GM12878 (cell line): Measurements from ENCODE around the gene GMPPA. TPM values are rescaled to one million over a fixed set of nuclear protein-coding genes. Genes with fewer than 3 reads are reported as not detected.

Experiments used
- ATAC-seq: fragments of 200-7000 bp; cut with Tn5 transposase; 3 replicates; pipeline ENCODE4 v1.9.1; 2020; ENCODE audit warnings: mild to moderate bottlenecking, moderate library complexity
- BruUV-seq: library from RNA; stranded (reverse); fragments of 400-500 nt; replicated peaks from 2 replicates; lab custom pipeline; 2021; lab: Mats Ljungman, UMichigan
- CTCF ChIA-PET: fragments of 300-600 bp; sonication (Branson Sonifier 250); formaldehyde crosslinking; extraction: SDS; loops from one replicate; lab custom pipeline; 2021; ENCODE audit warnings: inconsistent platforms; lab: Yijun Ruan, JAX
- POLR2A ChIA-PET: fragments of 350-600 bp; formaldehyde crosslinking; extraction: SDS; loops from one replicate; lab custom pipeline; 2021; ENCODE audit warnings: inconsistent platforms; lab: Charles Lee
- RAD21 ChIA-PET: fragments of 300-600 bp; sonication (Branson Sonifier 250); formaldehyde crosslinking; loops from one replicate; lab custom pipeline; 2023; ENCODE audit warnings: antibody characterized with exemption; ENCODE audit not compliant: unreplicated experiment; lab: Charles Lee
- SMC1A ChIA-PET: fragments of 300-600 bp; sonication (Branson Sonifier 250); formaldehyde crosslinking; loops from one replicate; lab custom pipeline; 2023; ENCODE audit not compliant: unreplicated experiment, uncharacterized antibody; lab: Charles Lee
- DNase-seq: peaks from one replicate; pipeline ENCODE4 v3.0.0-alpha.2; 2011; ENCODE audit warnings: low read depth, low spot score
- FAIRE-seq: peaks from 3 replicates; lab custom pipeline; 2011; peaks lifted over from hg19 to GRCh38; lab: Jason Lieb, UNC
- H2AFZ ChIP-seq: 2 replicates; pipeline ENCODE4 v1.6.0; 2011; ENCODE audit warnings: low read depth, low read length, control low read depth; ENCODE audit not compliant: control insufficient read depth
- H3K27ac ChIP-seq: 2 replicates; pipeline ENCODE4 v1.5.1; 2011; ENCODE audit warnings: control low read depth; ENCODE audit not compliant: control insufficient read depth, insufficient read depth
- H3K27me3 ChIP-seq, 2 experiments: replicated peaks in 1 of 2; 2 replicates each; pipeline versions ENCODE4 v1.6.0 to v1.6.1; 2011; ENCODE audit warnings: low read length in 1 of 2; ENCODE audit not compliant: control insufficient read depth in 2 of 2, insufficient read depth in 2 of 2
- H3K36me3 ChIP-seq, 2 experiments: 2 replicates each; pipeline ENCODE4 v1.5.1; 2011; ENCODE audit warnings: low read length in 1 of 2; ENCODE audit not compliant: control insufficient read depth in 2 of 2, insufficient read depth in 2 of 2
- H3K4me1 ChIP-seq: 2 replicates; pipeline ENCODE4 v1.6.1; 2011; ENCODE audit warnings: mild to moderate bottlenecking, low read length, moderate library complexity, mixed read lengths; ENCODE audit not compliant: control insufficient read depth, insufficient read depth
- H3K4me2 ChIP-seq: 2 replicates; pipeline ENCODE4 v1.6.0; 2011; ENCODE audit warnings: control low read depth; ENCODE audit not compliant: control insufficient read depth, insufficient read depth
- H3K4me3 ChIP-seq: fragments of 200-600 bp; sonication (generic); 2 replicates; pipeline ENCODE4 v1.5.1; 2016
- H3K79me2 ChIP-seq: 2 replicates; pipeline ENCODE4 v1.6.0; 2011; ENCODE audit warnings: low read length; ENCODE audit not compliant: control insufficient read depth, insufficient read depth
- H3K9ac ChIP-seq: 2 replicates; pipeline ENCODE4 v1.8.0; 2011; ENCODE audit warnings: low read length, control low read depth, mixed read lengths; ENCODE audit not compliant: control insufficient read depth, insufficient read depth
- H3K9me3 ChIP-seq: replicated peaks from 3 replicates; pipeline ENCODE4 v1.5.1; 2011; ENCODE audit warnings: mild to moderate bottlenecking, low read length; ENCODE audit not compliant: control insufficient read depth, insufficient read depth
- H4K20me1 ChIP-seq: 2 replicates; pipeline ENCODE4 v1.6.0; 2011; ENCODE audit not compliant: control insufficient read depth, insufficient read depth
- BACH1 ChIP-seq: fragments of 450-650 bp; IDR thresholded peaks from 2 replicates; pipeline ENCODE4 v1.6.1; 2017; ENCODE audit warnings: mild to moderate bottlenecking, borderline replicate concordance
- BCLAF1 ChIP-seq: fragments of 450-650 bp; IDR thresholded peaks from 2 replicates; pipeline ENCODE4 v1.6.1; 2017; ENCODE audit warnings: antibody characterized with exemption, mild to moderate bottlenecking, moderate library complexity
- BHLHE40 ChIP-seq, 2 experiments: fragments of 450-650 bp in 1 of 2; IDR thresholded peaks; 2 replicates each; pipeline ENCODE4 v1.6.1; 2011 to 2017; ENCODE audit warnings: low read depth in 2 of 2, borderline replicate concordance in 1 of 2, improper control_type of control experiment in 1 of 2, low read length in 1 of 2, mild to moderate bottlenecking in 1 of 2
- CHD2 ChIP-seq: IDR thresholded peaks from 2 replicates; pipeline ENCODE4 v1.6.1; 2011; ENCODE audit warnings: low read depth, low read length, improper control_type of control experiment, borderline replicate concordance
- GATAD2B ChIP-seq: fragments of 450-650 bp; conservative IDR thresholded peaks from 2 replicates; pipeline ENCODE4 v1.6.1; 2017; ENCODE audit warnings: low read depth, mild to moderate bottlenecking, moderate library complexity
- IKZF1 ChIP-seq: fragments of 450-650 bp; conservative IDR thresholded peaks from 2 replicates; pipeline ENCODE4 v1.6.1; 2017; ENCODE audit warnings: antibody characterized with exemption, mild to moderate bottlenecking
- PAX5 ChIP-seq: IDR thresholded peaks from 2 replicates; pipeline ENCODE4 v1.6.1; 2011; ENCODE audit warnings: low read depth, low read length, borderline replicate concordance
- PKNOX1 ChIP-seq: fragments of 450-650 bp; IDR thresholded peaks from 2 replicates; pipeline ENCODE4 v1.6.1; 2016; ENCODE audit warnings: mild to moderate bottlenecking
- RAD21 ChIP-seq: IDR thresholded peaks from 2 replicates; pipeline ENCODE4 v1.6.1; 2011; ENCODE audit warnings: mild to moderate bottlenecking, low read depth, low read length, moderate library complexity; ENCODE audit not compliant: insufficient read depth
- RB1 ChIP-seq: fragments of 450-650 bp; formaldehyde crosslinking; IDR thresholded peaks from 2 replicates; pipeline ENCODE4 v1.6.1; 2017; ENCODE audit warnings: mild to moderate bottlenecking, borderline replicate concordance
- RELA ChIP-seq: fragments of 450-650 bp; IDR thresholded peaks from 2 replicates; pipeline ENCODE4 v1.8.0; 2014; ENCODE audit warnings: borderline replicate concordance; ENCODE audit not compliant: partially characterized antibody
- SMARCA5 ChIP-seq: fragments of 450-650 bp; IDR thresholded peaks from 2 replicates; pipeline ENCODE4 v1.6.1; 2017; ENCODE audit warnings: mild to moderate bottlenecking
- TCF12 ChIP-seq: IDR thresholded peaks from 2 replicates; pipeline ENCODE4 v1.6.1; 2011; ENCODE audit warnings: low read depth, mild to moderate bottlenecking, low read length
- YY1 ChIP-seq: IDR thresholded peaks from 2 replicates; pipeline ENCODE4 v1.6.1; 2011; ENCODE audit warnings: low read depth, mild to moderate bottlenecking, low read length
- ZNF24 ChIP-seq: fragments of 450-650 bp; IDR thresholded peaks from 2 replicates; pipeline ENCODE4 v1.6.1; 2017; ENCODE audit warnings: antibody characterized with exemption, mild to moderate bottlenecking
- ZNF384 ChIP-seq: IDR thresholded peaks from 2 replicates; pipeline ENCODE4 v1.6.1; 2012; ENCODE audit warnings: low read depth, mild to moderate bottlenecking, low read length, improper control_type of control experiment, borderline replicate concordance
- WGBS: methylation state at CpG from one replicate; pipeline ENCODE4 v1.1.6; 2016; ENCODE audit warnings: low lambda C conversion rate; ENCODE audit not compliant: insufficient replicate concordance, insufficient coverage; ENCODE audit errors: missing lambda C conversion rate; 5-methylcytosine and 5-hydroxymethylcytosine counted together
- in situ Hi-C: fragments of 300-500 bp; cut with MboI; formaldehyde crosslinking; loops from 9 replicates; pipeline ENCODE4 v1.14.3; 2018; ENCODE audit warnings: mixed read lengths
- intact Hi-C: fragments of 100-400 bp; cut with micrococcal nuclease; formaldehyde crosslinking; loops from one replicate; pipeline ENCODE4 v1.14.2; 2022; ENCODE audit not compliant: unreplicated experiment
- polyA plus RNA-seq, 11 experiments: library from polyadenylated mRNA; depleted of rRNA in 4 of 11; unstranded in 6 of 11; stranded (reverse) in 5 of 11; fragments of >200 nt; fragmentation: Nextera tagmentation in 4 of 11; fragmentation: Illumina TruSeq in 1 of 11; extraction: Ambion mirVana in 4 of 11; extraction: Trizol in 1 of 11; gene quantifications; 1 replicate in 1 of 11; 2 replicates in 10 of 11; pipeline versions ENCODE4 v1.2.1 to v1.2.3, GENCODE V29; 2011 to 2016; ENCODE audit warnings: inconsistent platforms in 2 of 11, missing spikeins in 2 of 11, low read depth in 1 of 11
- total RNA-seq, 4 experiments: library from RNA; depleted of rRNA in 3 of 4; stranded (reverse); fragments of >200 nt in 3 of 4; fragmentation: Illumina TruSeq in 1 of 4; extraction: Trizol in 1 of 4; gene quantifications; 2 replicates each; pipeline versions ENCODE4 v1.2.1 to v1.2.3, GENCODE V29; 2013 to 2021

GMPPA gene
- total and polyA plus RNA-seq, 10 of the 15 experiments (the other 5 are each of a cell fraction or from before 2014, with no cell fraction given), result 1.9 to 83.2 (median 45.0) TPM

- BruUV-seq, result no TSS peak
- ATAC-seq (peak; percentile 73), DNase-seq (peak; percentile 46), FAIRE-seq (peak; percentile 91)
- ChIA-PET SMC1A (interaction anchor here (0.8 to 2.5 kb wide), 3 partner anchors 101 to 151 kb away, joined by 4 to 17 read pairs (median 12); no protein-coding TSS in a partner anchor), CTCF (interaction anchor here (0.6 to 4.6 kb wide), 25 partner anchors 11 to 366 kb away, joined by 3 to 68 read pairs (median 4); partner anchors contain the start of genes GMPPA and STK11IP), POLR2A (interaction anchor here (1.0 kb wide), 1 partner anchor 153 kb away, joined by 3 read pairs; no protein-coding TSS in a partner anchor), RAD21 (interaction anchor here (0.7 to 3.7 kb wide), 7 partner anchors 9 to 148 kb away, joined by 3 to 25 read pairs (median 4); partner anchors contain the start of genes GMPPA and STK11IP)
- Histone ChIP-seq H3K27me3 (peaks cover 0 to 7% of the 10 kb centered on the region in 2 experiments; a peak in 2 of 4 replicates), H3K4me2 (peak overlapping the region; percentile 81), H3K27ac (no peak overlapping the region), H3K4me3 (peak overlapping the region; percentile 42; the same call in 1 of the 2 replicates), H3K9me3 (no peaks in the 10 kb centered on the region), H3K79me2 (no peaks in the 10 kb centered on the region), H3K4me1 (peaks cover 3% of the 10 kb centered on the region; the same call in 1 of the 2 replicates), H3K36me3 (no peaks in the 10 kb centered on the region; a peak in 1 of 4 replicates), H2AFZ (peak overlapping the region; percentile 83), H3K9ac (no peak overlapping the region; the same call in 1 of the 2 replicates), H4K20me1 (no peaks in the 10 kb centered on the region; the same call in 1 of the 2 replicates)
- intact Hi-C loops, result loop anchor here (1.0 to 2.0 kb wide), 3 partner anchors 57 to 148 kb away; no protein-coding TSS in a partner anchor
- in situ Hi-C loops, result loop anchor here (5.0 kb wide), 1 partner anchor 146 kb away; no protein-coding TSS in a partner anchor
- WGBS, result 4% methylated on average over 44 of the region's 48 CpGs
- no peak for TF ChIP-seq BCLAF1
- peak; percentile 30 for TF ChIP-seq RELA
- TF ChIP-seq PAX5, result 0 out of 2 replicates have a peak, but pooled peaks have one; percentile 19
- TF ChIP-seq BHLHE40 (IDR thresholded peaks at IDR 0.05; ENCODE audit: borderline replicate concordance in 1 of 2, low read depth in 2 of 2, low read length in 1 of 2), result peak in 1 of 2 experiments; percentile 50; a peak in 1 of 4 replicates
- peak; percentile 91 for TF ChIP-seq GATAD2B
- TF ChIP-seq TCF12, result peak; percentile 95
- no peak for TF ChIP-seq ZNF24
- TF ChIP-seq RB1, result peak; percentile 96
- TF ChIP-seq ZNF384, result no peak
- TF ChIP-seq SMARCA5, result peak; percentile 98
- peak; percentile 38; the same call in 1 of the 2 replicates for TF ChIP-seq PKNOX1
- peak; percentile 49; the same call in 1 of the 2 replicates for TF ChIP-seq YY1
- TF ChIP-seq CHD2, result 0 out of 2 replicates have a peak, but pooled peaks have one; percentile 31
- TF ChIP-seq IKZF1, result peak; percentile 65
- peak; percentile 33 for TF ChIP-seq RAD21
- TF ChIP-seq BACH1, result peak; percentile 71
These were observed 43.0 kb downstream of the GMPPA start for GRCh38 chr2:219541611-219542180.
